ENCODE data around the gene ST8SIA6.

The ST8SIA6 gene

DNA sequence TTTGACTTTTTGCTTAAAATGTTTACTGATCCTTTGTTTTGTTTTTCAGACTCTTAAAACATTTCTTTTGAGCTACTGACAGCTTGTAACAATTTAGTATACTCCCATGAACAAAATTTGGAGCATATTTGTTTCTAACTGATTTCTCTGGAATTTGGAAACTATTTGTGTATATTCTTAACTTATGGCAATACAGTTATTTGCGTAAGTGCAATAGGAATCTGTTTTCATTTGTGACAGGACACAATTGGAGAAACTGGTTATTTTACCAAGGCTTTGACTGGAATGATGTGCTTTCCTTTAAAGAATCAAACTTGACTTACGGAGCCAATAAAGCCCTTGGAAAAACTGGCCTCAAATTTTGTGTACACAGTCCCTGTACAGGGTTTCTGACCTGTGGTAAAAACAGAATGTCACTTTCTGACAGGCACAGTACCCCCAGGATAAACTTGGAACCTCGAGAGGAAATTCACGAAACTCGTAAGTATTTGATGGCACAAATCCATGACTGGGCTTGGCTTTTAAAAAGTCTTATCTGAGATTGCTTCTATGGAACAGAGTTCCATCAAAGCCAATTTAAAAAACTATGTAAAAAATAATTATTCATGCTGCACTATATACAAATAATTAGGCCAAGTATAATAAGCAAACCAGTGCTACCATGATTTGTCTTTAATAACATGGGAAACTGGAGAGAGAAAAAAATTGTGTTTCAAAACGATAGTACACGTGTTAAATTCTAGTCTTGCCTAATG lies 70.4 kb downstream of the ST8SIA6 start:
- DNase-seq: no peak

DNA sequence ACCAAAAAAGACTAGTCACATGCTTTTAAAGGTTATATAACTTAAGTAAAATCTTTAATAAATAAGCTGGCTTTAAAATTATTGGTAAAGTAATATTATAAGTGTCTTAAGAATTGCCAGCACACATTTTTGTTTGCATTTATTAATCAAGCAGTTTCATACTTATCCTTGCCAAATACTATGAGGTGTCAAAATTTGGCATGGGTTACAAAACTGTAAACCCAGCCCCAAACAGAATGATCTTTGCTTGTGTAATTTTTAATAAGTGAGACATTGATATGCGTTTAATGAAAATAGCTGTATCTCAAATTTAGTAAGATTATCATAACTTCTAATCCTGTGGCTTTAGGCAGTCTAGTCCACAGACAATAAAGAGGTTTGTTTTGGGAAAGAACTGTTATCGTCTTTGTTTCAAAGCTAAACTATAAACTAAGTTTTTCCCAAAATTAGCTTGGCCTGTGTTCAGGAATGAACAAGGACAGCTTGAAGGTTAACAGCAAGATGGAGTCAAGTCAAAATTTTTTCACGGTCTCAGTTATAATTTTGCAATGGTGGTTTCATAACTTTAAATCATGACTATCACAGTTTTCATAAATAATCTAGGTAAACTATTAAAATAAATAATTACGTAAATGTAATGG lies 72.8 kb downstream of the ST8SIA6 start:
- DNase-seq: no peak

DNA sequence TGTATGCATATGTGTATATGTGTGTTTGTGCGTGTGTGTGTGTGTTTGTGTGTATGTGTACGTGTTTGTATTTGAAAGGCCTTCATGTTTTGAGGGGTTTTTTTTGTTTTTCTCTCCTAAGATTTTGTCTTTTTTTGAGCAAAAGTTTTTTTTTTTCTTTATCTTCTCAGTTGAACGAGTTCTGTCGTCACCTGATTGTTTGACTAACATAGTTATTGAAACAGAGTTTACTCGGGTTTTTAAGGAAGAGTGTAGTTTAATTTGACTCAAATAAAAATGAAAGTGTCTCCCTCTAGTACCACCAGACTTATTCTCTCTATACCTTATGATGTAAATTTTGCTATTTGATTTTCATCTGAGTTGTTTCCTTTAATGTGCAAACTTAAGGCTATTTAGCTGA lies 73.5 kb downstream of the ST8SIA6 start:
- DNase-seq: no peak

DNA sequence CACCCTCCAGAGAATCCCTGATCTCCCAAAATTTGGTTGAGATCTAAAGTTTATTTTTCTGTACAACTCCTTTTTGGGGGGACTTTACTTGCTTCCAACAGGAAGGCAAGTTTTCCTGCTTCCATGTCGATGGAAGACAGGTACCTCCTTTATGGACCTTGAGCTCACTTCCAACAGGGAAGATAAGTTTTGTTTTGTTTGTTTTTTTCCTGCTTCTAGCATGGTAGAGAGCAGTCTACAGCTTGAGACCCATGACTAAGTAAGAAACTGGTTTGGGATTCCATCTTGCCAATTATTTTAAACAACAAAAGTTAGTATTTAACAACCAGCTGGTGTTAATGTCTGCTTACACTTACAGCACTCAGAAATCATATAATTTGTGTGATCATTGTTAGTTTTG lies 74.4 kb downstream of the ST8SIA6 start:
- DNase-seq: no peak

DNA sequence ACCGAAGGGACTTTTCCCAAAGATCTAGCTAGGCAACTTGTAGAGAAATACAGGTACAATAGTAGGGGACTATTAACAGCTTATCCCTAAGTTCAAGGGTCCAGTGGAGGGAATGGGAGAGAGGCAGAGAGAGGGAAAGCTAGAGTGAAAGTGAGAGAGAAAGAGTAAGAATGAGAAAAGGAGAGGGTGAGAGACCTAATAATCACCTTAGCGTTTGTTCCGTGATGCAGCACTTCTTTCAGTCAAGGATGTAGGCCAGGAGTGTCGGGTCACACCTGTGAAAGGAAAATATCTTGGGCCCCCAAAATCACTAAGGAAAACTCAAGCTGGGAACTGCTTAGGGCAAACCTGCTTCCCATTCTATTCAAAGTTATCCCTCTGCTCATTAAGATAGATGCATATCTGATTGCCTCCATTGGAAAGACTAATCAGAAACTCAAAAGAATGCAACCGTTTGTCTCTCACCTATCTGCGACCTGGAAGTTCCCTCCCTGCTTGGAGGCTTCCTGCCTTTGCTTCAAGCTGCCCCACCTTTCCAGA lies 75.2 kb downstream of the ST8SIA6 start:
- no peak for DNase-seq

DNA sequence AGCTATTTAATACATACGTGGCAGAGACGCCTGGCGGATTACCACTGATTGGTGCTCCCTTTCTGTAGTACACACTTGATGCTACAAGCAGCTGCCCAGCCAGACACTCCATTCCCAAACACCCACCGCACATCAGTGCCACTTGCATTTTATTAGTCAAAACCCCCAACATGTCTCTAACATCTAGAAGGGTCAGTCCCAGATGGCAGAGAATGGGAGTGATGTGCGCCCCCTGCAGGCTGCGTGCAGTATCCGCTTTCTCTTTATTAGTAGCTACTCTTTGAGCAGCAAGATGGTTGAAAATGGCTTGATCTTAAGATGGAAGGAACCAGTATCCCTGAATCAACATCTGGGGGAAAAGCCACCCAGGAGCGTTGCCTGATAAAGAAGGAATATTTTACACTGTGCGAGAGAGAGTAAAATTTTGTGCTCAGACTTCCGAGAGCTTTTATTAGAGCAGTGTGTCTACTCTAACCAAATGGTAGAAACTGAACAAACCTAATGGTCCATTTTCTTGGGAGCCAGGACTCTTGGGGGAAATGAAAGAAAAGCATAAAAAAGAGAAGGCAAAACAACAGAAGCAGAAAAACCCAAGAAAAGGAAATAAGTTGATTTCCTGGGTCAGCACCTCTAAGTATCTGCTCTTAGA lies 78.3 kb downstream of the ST8SIA6 start:
- no peak for DNase-seq

DNA sequence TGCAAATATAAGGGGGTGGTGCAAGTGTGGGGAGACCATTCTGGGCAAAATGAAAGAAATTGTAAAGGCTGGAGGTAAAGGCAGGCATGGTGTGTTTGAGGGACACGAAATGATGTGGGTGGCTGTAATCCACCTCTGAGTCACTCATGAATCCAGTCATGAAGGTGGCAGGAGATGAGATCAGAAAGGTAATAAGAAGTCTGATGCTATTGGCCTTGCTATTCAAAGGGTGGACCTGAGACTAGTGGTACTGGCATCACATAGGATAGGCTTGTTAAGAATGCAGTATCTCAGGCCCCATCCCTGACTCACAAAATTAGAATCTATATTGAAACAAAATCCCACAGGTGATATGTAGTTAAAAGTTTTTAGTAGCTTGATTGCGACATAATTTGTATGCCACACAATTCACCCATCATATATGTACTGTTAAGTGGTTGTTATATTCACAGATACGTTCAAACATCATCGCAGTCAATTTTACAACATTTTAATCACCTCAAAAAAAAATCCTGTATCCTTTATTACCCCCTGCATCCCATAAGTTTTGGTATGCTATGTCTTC lies 85.6 kb downstream of the ST8SIA6 start:
- DNase-seq: no peak

DNA sequence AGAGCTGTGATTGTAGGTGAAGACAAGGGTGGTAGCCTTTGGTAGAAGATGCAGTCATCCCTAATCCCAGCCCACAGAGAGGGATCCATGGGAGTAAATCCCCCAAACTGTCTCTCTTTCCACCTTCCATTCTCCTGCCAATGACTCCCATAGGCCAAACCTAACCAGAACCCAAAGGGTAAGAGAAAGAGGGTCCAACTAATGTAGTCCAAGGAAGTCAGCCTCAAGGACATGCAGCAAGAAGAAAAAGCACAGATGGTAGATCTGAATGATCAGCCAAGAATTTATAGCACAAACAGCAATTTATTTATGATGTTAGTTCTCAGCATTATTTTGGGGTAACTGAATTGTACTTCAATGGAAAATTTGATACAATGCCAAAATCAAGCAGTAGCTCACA lies 87.7 kb downstream of the ST8SIA6 start:
- no peak for DNase-seq

DNA sequence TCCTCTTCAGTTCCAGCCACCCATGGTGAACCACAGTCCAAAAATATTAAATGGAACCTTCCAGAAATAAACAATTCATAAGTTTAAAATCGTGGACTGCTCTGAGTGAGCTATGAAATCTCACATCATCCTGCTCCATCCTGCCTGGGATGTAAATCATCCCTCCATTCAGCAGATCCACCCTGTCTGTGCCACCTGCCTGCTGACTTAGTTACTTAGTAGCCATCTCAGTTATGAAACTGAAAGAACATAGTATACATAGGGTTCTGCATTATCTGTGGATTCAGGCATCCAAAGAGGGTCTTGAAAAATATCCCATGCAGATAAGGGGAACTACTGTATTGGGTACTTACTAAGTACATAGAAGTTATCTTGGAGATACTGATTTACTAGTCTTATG lies 89.0 kb downstream of the ST8SIA6 start:
- DNase-seq: no peak

DNA sequence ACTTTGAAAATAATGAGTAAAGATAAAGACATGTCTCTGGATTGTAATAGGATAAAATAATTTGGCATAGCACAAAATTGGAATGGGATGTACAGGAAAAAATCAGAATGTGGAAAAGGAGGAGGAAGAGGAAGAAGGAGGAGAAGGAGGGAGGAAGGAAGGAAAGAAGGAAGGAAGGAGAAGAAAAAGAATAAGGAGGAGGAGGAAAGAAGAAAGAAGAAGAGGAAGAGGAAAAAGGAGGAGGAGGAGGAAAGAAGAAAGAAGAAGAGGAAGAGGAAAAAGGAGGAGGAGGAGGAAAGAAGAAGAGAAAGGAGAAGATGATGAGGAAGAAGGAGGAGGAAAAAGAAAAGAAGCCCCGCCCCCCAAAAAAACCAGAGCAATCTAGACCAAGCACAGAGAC lies 95.9 kb downstream of the ST8SIA6 start:
- DNase-seq: no peak

DNA sequence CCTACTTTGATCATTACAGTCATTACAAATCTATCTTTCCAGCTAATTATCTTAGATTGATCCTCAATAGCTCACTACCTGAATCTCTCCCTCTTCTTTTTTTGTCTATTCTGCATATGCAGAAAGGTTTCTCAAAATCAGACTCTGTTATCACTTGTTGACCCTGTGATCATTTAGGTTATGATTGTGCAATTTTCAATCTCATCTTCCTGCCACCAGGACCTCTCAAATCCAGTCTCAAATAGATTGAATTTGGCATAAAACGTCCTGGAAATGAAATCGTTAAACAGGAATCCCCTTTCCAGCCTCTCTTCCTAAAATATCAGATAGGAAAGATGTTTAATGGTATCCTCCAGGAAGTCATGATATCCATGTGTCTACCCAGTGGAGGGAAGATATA lies 96.6 kb downstream of the ST8SIA6 start:
- no peak for DNase-seq

DNA sequence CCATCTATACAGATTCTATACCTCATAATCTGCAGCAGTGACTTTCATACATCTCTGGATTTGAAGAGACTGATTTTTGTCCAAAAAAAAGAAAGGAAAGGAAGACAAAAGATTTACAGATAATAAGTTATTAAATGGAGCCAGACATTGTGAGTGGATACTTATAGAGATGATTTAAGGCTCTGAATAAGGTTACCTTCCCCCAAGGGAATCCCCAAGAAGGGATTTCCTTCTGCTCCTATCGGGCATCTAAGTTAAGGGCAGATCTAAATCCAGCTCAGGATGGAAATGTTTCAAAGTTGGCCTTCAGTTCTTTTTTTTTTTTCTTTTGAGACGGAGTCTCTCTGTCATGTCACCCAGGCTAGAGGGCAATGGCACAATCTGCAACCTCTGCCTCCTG lies 97.6 kb downstream of the ST8SIA6 start:
- no peak for DNase-seq

DNA sequence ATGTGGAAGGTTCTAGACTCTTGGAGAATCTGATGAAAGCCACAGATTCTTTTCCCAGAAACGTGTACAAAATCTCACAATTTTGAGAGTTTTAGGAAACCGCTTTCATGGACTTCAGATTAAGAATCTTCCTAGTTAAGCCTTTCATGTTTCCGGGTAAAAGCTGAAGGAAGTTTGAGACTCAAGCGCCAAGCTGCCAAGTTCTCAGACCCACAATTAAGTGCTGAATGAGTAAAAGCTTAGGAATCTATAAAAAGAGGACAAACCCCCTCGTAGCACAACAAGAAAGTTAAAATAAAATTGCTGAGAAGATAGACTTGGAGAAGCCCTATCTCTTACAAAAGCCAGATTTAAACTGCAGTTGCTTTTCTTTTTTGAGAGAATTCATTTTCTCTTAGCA lies 99.6 kb downstream of the ST8SIA6 start:
- no peak for DNase-seq

DNA sequence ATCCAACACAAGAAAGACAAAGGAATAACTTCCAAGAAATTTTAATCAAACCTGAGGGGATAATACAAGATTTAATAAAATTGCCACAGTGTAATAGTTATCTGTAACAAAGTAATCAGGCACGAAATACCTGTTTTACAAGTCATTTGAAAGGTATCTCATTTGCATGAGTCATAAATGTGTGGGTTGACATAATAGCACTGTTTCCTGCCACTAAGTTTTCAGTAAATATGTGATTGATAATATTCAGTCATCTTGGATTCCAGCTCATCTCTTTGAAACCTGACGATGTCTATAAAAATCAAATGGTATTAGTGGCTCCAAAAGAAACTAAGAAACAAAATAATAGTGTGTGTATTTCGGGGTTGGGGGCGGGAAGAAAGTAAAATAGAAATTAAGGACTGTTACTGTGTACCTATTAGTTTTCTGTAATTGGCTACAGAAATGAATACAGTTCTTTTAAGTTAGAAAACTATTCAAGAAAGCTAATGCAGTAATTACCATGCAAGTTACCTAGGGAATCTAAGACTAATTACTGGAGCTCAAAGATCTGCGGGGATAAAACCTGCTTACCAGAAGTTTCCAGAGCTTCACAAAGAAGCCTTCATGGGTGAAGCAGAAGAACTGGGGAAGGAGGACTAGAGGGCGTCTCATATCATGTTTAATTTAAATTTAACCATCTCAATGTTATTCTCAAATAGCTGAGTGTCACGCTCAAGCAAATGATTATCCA lies 100.7 kb downstream of the ST8SIA6 start:
- no peak for DNase-seq

DNA sequence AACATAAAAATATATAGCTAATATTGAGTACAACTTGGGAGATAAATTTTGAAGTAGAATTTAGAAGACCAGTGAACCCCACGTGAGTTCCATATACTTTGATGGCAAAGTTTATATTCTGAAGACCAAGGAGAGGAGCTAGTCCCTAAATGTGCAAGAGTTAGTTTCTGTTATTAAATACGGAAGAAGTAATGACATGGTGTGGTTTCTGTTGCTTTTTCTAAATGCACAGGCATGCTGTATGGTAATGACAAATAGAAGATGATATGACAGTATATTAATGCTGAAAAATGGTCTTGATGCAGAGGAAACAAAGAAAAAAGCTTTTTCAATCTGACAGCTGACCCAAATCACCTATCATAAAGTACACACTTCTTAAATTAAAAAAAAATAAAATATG lies 101.8 kb downstream of the ST8SIA6 start:
- DNase-seq: no peak

DNA sequence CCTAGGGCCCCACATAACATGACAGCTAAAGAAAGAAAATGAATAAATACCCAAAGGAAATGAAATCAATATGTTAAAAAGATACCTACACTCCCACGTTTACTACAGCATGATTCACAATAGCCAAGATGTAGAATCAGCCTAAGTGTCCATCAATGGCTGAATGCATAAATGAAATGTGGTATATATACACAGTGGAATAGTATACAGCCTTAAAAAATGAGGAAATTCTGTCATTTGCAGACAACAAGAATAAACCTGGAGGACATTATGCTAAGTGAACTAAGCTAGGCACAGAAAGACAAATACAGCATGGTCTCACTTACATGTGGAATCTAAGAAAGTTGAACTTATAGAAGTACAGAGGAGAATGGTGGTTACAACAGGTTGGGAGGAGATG lies 102.9 kb downstream of the ST8SIA6 start:
- DNase-seq: no peak

DNA sequence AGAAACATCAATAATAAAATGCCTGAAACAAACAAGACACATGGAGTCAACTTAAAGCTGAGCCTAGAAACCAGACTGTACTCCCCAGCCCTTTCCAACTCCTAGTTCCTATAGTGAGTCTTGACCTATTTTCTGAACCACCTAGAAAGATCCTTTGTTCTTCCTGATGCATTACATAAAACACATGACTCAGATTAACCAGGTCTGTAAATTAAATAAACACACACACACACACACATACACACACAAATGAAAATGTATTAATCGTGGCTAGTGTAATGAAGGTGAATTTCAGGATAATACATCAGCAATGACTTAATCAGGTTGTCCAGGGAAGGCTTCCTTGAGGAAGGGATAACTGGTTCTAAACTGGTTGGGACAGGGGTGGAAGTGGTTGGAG lies 104.7 kb downstream of the ST8SIA6 start:
- DNase-seq: no peak

DNA sequence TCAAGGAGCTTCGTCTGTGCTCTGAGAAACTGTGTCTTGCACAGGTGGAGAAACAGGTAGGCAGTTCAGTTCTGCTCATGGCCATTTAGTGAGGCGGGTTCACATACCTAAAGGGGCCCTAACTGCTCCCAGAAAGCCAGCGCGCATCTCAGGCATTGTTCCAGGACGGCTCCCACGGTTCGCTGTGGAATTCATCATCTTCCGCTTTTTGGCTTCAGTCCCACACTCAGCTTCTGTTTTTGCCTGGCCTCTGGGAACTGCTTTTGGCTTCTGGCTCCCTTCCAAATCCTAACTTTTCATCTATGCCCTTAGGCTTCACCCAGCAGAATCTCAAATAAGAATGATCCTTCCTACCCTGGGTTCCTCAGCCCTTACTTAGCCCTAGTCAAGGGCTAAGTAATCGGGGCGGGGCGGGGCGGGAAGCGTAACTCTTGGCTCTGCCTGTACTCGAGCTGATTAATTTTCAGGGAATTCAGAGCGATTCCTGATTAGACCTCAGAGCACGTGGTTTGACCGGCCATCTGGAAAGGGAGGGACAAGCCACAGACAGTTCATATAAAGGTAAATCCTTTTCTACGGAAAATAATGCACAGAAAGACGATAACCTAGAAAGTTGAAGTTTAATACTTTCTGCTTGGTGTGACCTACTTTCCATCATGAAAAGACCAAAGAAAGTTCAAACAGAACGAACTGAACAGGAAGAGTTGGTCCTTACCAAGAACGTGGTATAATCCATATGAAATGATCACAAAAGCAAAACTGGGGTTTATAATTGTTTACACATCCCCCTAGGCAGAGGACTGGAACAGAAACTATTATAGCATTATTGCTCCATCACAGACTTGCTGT lies 105.7 kb downstream of the ST8SIA6 start:
- DNase-seq: no peak

DNA sequence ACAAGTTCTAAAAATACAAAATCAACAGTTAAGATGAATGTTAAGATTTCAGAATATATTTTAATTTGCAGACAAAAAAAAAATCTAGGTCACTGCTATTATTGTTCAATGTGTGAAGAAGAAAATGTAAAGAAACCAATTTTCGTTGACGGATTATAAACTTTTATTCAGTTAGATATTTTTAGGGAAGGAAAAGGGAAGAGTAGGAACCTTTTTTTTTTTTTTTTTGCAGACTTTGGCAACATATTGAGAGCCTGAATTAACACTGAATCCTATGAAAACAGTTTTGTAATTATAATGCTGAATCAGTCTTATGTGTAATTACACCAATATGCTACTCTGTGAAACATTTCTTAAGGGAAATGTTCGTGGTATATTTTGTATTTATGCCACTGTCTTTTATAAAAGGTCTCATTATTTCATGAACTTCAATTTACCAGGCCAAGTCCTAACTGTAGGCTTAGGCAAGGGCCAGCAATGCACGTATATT lies 106.3 kb downstream of the ST8SIA6 start:
- DNase-seq: no peak

DNA sequence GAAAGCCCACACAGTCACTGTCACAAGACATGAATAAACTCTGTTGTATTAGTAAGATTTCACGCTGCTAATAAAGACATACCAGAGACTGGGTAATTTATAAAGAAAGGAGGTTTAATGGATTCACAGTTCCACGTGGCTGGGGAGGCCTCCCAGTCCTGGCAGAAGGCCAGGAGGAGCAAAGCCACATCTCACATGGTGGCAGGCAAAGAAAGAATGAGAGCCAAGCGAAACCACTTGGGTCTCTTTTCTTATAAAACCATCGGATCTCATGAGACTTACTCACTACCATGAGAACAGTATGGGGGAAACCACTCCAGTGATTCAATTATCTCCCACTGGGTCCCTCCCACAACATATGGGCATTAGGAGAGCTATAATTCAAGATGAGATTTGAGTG lies 110.2 kb downstream of the ST8SIA6 start:
- DNase-seq: no peak

DNA sequence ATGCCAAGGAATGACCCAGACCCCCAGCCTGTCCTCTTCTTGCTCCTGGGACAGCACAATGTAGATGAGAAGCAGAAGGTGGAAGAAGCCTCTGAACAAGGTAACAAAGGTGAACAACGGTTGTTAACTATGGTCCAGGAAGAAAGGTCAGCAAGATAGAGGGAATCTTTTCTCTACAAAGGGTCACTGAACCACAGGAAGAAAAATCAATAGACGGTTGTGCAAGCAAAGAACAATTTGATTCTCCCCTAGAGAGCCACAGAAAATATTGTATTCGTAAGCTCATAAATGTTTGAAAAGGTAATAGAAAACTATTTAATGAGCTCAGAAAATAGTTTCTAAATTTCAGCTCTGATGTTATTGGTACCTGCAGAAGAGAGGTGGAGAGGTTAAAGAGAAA lies 111.3 kb downstream of the ST8SIA6 start:
- DNase-seq: no peak

Measured in cerebellar nuclear complex (tissue), 1 donor.